GM12874 (cell line): ENCODE data around the gene KDM5A.

Source experiments
- TF ChIP-seq, protein P1 (sequence below): IDR thresholded peaks from 2 replicates; pipeline ENCODE4 v1.5.1; 2011; ENCODE audit warnings: low read depth, mild to moderate bottlenecking, control low read depth, low read length, moderate library complexity; ENCODE audit not compliant: insufficient read depth

The KDM5A gene

DNA sequence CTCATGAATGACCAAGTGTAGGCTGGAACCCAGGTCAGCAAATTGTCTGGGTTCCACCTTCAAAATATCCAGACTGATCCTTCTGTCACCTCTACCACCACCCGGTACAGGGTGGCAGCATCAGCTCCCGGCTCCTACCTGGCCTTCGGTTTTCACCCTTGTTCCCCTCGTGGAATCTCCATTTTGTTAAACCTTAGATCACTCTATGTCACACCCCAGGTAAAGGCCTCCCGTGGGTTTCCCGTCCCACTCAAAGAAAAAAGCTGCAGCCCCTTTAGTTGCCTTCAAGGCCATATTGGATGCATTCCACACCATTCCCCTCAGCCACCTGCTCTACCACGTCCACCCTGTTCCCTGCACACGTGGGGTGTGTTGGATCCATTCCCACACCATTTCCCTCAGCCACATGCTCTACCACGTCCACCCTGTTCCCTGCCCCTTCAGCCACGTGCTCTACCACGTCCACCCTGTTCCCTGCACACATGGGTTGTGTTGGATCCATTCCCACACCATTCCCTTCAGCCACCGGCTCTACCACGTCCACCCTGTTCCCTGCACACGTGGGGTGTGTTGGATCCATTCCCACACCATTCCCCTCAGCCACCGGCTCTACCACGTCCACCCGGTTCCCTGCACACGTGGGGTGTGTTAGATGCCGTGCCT is 150.3 kb downstream of the KDM5A start:
- TF ChIP-seq, protein P1, sequence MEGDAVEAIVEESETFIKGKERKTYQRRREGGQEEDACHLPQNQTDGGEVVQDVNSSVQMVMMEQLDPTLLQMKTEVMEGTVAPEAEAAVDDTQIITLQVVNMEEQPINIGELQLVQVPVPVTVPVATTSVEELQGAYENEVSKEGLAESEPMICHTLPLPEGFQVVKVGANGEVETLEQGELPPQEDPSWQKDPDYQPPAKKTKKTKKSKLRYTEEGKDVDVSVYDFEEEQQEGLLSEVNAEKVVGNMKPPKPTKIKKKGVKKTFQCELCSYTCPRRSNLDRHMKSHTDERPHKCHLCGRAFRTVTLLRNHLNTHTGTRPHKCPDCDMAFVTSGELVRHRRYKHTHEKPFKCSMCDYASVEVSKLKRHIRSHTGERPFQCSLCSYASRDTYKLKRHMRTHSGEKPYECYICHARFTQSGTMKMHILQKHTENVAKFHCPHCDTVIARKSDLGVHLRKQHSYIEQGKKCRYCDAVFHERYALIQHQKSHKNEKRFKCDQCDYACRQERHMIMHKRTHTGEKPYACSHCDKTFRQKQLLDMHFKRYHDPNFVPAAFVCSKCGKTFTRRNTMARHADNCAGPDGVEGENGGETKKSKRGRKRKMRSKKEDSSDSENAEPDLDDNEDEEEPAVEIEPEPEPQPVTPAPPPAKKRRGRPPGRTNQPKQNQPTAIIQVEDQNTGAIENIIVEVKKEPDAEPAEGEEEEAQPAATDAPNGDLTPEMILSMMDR = no peak

DNA sequence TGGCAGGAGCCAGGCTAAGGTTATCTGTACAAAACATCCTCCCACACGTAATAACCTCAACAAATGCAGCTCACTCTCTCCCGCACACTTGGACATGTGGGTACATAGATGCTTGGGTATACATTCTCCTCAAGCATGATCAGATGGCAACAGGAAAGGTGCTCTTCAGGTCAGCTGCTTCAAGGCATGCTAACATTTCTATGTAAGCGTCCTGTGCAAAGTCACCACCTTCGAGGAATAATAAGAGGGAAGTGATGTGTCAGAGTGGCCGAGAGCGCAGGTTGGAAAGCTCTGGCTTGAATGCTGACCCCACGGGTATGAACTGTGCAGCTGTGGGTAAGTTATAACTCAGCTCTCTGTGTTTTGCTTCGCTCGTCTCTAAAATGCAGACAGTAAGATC is 151.0 kb downstream of the KDM5A start:
- TF ChIP-seq, protein P1 = no peak

DNA sequence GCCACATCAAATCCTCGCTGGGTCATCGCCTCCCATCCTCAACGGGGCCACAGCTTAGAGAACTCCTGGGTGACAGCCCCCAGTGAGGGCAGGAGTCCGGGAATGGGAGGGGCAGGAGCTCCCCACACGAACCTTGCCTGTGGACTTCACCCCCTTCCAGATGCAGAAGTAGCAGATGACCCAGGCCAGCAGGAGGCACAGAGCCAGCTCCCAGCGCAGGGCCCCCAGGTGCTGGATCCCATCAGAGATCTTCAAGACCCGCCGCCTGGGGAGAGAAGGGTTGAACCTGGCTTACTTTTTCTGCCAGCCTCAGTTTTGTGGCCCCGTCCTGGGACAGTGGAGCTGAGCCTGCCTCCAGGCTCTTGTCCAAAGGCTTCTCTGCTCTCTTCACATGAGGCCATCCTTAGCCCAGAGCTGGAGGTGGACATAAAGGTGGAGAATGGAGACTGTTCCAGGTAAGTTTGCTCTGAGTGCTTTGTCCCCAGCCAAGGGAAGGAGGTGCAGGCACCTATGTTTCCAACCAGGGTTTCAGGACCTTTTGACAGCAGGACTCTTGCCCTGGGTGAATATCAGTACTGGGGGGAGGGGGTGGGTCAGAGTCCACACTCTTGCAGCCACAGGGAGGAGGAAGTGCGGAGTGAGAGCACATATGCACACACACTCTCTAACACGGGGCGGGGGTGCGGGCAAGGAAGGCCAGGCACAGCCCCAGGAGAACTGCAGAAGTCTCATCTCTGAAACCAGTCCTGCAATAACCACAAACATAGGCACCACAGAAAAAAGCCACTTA is 151.9 kb downstream of the KDM5A start:
- TF ChIP-seq, protein P1 = no peak

DNA sequence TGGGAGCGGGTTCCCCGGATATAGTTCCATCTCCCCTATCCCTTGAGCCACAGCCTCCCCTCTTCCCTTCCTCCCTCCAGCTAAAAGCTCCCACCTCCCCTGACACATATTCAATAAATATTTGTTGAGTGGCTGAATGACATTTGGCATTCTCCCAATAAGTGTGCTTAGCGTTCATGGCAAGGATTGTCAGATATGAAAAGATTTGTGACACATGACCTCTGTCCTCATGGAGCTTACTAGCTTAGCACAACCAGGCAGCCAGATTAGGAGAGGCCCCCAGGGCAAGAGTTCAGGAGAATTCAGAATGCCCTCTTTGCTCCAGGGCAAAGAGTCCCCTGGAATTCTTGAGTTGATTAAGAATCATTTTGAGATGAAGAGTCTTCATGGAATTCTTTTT is 152.7 kb downstream of the KDM5A start:
- TF ChIP-seq, protein P1 = no peak

DNA sequence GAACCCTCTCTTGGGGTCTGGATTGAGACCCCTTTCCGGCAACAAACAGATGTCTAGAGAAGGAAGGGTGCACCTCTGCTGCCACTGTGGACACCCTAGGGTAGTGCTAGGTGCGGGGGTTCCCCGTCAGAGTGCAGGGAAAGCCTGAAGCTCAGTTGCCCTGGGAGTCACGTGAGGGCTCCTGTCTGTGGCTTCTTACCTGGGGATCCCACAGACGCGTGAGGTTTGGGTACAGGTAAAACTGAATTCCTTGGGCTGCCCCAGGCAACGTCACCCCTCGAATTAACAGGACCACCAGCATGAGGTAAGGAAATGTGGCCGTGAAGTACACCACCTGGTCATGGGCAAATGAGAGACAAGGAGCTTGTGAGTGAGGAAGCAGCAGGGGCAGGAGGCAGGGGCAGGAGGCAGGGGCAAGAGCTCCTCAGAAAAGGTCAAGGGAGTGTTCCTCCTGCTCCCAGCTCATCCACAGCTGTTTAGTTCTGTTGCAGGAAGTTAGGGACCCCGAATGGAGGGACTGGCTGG is 154.2 kb downstream of the KDM5A start:
- TF ChIP-seq, protein P1 = no peak

DNA sequence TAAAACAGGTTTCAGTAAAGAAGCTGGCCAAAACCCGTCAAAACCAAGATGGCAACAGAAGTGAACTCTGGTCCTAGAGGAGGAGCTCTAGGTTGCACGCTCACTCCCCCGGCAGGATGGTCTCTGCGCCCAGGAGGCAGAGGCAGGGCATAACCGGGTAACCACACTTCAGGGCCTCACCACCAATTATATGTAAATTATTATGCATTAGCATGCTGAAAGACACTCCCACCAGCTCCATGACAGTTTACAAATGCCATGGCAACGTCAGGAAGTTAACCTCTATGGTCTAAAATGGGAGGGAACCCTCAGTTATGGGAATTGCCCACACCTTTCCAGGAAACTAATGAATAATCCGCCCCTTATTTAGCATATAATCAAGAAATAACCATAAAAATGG is 155.1 kb downstream of the KDM5A start:
- TF ChIP-seq, protein P1 = no peak

DNA sequence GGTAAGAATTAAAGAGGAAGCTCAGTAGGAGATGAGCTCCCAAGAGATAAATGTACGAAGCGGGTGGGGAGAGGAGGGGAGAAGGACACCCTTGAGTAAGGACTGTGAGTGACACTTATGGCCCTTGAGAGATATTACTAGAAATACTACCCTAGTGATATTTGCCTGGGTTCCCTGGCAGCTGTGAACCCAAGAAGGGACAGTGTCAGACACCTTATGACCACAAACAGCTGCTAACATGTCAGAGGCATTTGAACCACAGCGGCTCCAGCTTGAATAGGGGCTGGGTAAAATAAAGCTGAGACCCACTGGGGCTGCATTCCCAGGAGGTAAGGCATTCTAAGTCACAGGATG is 155.5 kb downstream of the KDM5A start:
- TF ChIP-seq, protein P1 = no peak
